ENCODE measurements around the gene UNC45A. TPM values are rescaled to one million over a fixed set of nuclear protein-coding genes. Genes with fewer than 3 reads are reported as not detected.

The UNC45A gene
- polyA plus RNA-seq, 1 donor (not counting 4 experiments of a cell fraction or from before 2014, with no cell fraction given), result 63.1 TPM

DNA sequence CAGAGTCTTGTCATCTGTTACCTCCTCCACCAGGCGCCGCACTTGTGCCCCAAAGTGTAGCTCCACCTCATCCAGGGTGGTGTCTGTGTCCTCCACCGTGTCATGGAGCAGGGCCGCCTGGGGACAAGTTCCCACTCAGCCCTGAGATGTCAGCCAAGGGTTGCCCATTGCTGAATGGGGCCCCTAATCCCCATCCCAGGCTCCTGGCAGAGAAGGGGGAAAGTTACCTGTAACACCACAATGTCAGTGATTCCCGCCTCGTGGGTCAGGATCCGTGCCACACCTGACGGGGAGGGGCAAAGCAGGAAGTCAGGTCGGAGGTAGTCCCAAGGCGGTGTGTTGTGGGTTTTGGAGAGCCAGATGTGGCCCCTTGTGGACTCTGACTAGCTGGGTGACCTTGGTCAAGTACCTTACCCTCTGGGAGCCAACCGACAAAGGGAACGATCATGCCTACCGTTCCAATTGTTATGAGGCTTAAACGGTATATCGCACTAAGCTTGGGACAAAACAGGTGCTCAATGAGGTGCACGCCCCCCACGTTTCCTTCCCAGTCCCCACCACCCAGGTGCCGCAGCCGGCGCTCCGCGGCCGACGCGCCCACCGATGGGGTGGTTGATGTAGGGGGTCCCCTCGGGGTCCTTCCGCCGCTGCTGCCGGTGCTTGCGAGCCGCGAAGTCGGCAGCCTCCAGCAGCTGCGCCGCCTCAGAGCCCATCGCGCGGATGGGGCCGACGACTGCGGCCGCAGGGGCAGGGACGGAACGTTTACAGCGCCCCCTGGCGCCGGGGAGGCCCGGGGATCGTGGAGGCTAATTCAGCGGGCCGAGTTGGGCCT, 3.0 kb upstream of the UNC45A start, which contains the start of gene HDDC3:
TSS of gene HDDC3 (minus strand) at position 722 of the 832 bp plus-strand sequence. CDS start at position 713, 9 bp downstream.
- H3K27ac ChIP-seq (ENCODE audit: control insufficient read depth, insufficient read depth, low read length), result peak within 1 kb of the TSS; percentile 83
- H3K4me1 ChIP-seq (ENCODE audit: control insufficient read depth, extremely low read depth, insufficient read depth, low read length), result peaks cover 39% of the 10 kb centered on the region

DNA sequence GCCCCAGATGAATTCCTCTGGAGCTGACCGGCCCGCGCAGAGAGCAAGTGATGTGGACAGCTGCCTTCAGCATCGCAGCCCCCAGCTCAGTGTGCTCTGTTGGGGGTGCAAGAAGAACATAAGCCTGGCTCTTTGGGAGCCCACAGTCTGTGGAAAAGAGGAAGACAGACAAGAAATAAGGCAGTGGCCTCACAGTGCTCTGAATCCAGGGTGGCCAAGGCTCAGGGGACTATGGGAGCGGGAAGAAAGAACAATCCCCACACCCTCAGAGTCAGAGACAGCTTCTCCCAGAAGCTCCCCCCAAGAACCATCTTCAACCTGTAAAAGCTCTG, 2.5 kb upstream of the UNC45A start:
- H3K27me3 ChIP-seq (ENCODE audit: control insufficient read depth, extremely low read depth, insufficient read depth, low read length), result no peaks in the 10 kb centered on the region
- FAIRE-seq, result no peak

More for the DNA sequence above, 3.0 kb upstream of the UNC45A start, which contains the start of gene HDDC3:
- Histone ChIP-seq H3K36me3 (ENCODE audit: control insufficient read depth in 2 of 2, extremely low read depth in 1 of 2, insufficient read depth in 2 of 2, low read length in 2 of 2) (peaks cover 3 to 5% of the 10 kb centered on the region in 2 experiments), H3K9me3 (ENCODE audit: control insufficient read depth, low read depth, low read length) (no peaks in the 10 kb centered on the region), H2AFZ (ENCODE audit: control insufficient read depth, low read length) (peak within 1 kb of the TSS; percentile 92), H3K9ac (ENCODE audit: control insufficient read depth, extremely low read depth, insufficient read depth, low read length) (peak within 1 kb of the TSS; percentile 76), H3K27me3 (ENCODE audit: control insufficient read depth, extremely low read depth, insufficient read depth, low read length) (no peaks in the 10 kb centered on the region), H4K20me1 (ENCODE audit: control insufficient read depth, extremely low read depth, insufficient read depth, low read length) (no peaks in the 10 kb centered on the region), H3K9me1 (ENCODE audit: control insufficient read depth, extremely low read depth, insufficient read depth, low read length) (no peaks in the 10 kb centered on the region), H3K4me2 (ENCODE audit: control insufficient read depth, extremely low read depth, insufficient read depth, low read depth, low read length) (peak within 1 kb of the TSS; percentile 90), H3K79me2 (ENCODE audit: control insufficient read depth, insufficient read depth, low read length) (peaks cover 17% of the 10 kb centered on the region), H3K4me3 (ENCODE audit: control insufficient read depth in 2 of 3, extremely low read depth in 1 of 3, insufficient read depth in 2 of 3, low read depth in 1 of 3, low read length in 3 of 3) (peak within 1 kb of the TSS; percentile 78 to 91 (median 89))
- no peak for FAIRE-seq
- dilution Hi-C loops (cut with MboI; ENCODE audit: extremely low pct_ligation_motif_present, low sequenced_read_pairs), result no loop called here
- TF ChIP-seq EZH2 (IDR thresholded peaks at IDR 0.05; ENCODE audit: low read length), result no peak
- TF ChIP-seq, protein P1, sequence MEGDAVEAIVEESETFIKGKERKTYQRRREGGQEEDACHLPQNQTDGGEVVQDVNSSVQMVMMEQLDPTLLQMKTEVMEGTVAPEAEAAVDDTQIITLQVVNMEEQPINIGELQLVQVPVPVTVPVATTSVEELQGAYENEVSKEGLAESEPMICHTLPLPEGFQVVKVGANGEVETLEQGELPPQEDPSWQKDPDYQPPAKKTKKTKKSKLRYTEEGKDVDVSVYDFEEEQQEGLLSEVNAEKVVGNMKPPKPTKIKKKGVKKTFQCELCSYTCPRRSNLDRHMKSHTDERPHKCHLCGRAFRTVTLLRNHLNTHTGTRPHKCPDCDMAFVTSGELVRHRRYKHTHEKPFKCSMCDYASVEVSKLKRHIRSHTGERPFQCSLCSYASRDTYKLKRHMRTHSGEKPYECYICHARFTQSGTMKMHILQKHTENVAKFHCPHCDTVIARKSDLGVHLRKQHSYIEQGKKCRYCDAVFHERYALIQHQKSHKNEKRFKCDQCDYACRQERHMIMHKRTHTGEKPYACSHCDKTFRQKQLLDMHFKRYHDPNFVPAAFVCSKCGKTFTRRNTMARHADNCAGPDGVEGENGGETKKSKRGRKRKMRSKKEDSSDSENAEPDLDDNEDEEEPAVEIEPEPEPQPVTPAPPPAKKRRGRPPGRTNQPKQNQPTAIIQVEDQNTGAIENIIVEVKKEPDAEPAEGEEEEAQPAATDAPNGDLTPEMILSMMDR (optimal IDR thresholded peaks at IDR 0.05 in 1 of 3, IDR thresholded peaks at IDR 0.05 in 1 of 3, conservative IDR thresholded peaks at IDR 0.05 in 1 of 3; ENCODE audit: extremely low read depth in 1 of 3, insufficient read depth in 2 of 3, low read length in 3 of 3), result peak; percentile 80 to 97 (median 89)
- DNase-seq (ENCODE audit: low read depth, low spot score), result peak; percentile 72

More for the DNA sequence above, 2.5 kb upstream of the UNC45A start:
- Histone ChIP-seq H3K27ac (ENCODE audit: control insufficient read depth, insufficient read depth, low read length) (no peak overlapping the region), H3K9me1 (ENCODE audit: control insufficient read depth, extremely low read depth, insufficient read depth, low read length) (no peaks in the 10 kb centered on the region), H3K4me1 (ENCODE audit: control insufficient read depth, extremely low read depth, insufficient read depth, low read length) (peaks cover 39% of the 10 kb centered on the region), H2AFZ (ENCODE audit: control insufficient read depth, low read length) (peak overlapping the region; percentile 89), H4K20me1 (ENCODE audit: control insufficient read depth, extremely low read depth, insufficient read depth, low read length) (no peaks in the 10 kb centered on the region), H3K4me3 (ENCODE audit: control insufficient read depth in 2 of 3, extremely low read depth in 1 of 3, insufficient read depth in 2 of 3, low read depth in 1 of 3, low read length in 3 of 3) (peak overlapping the region; percentile 78 to 91 (median 89)), H3K79me2 (ENCODE audit: control insufficient read depth, insufficient read depth, low read length) (peaks cover 18% of the 10 kb centered on the region), H3K9me3 (ENCODE audit: control insufficient read depth, low read depth, low read length) (no peaks in the 10 kb centered on the region), H3K36me3 (ENCODE audit: control insufficient read depth in 2 of 2, extremely low read depth in 1 of 2, insufficient read depth in 2 of 2, low read length in 2 of 2) (peaks cover 3 to 5% of the 10 kb centered on the region in 2 experiments), H3K9ac (ENCODE audit: control insufficient read depth, extremely low read depth, insufficient read depth, low read length) (peak overlapping the region; percentile 76), H3K4me2 (ENCODE audit: control insufficient read depth, extremely low read depth, insufficient read depth, low read depth, low read length) (peak overlapping the region; percentile 27)
- TF ChIP-seq, protein P1 (optimal IDR thresholded peaks at IDR 0.05 in 1 of 3, IDR thresholded peaks at IDR 0.05 in 1 of 3, conservative IDR thresholded peaks at IDR 0.05 in 1 of 3; ENCODE audit: extremely low read depth in 1 of 3, insufficient read depth in 2 of 3, low read length in 3 of 3), result no peak
- TF ChIP-seq EZH2 (IDR thresholded peaks at IDR 0.05; ENCODE audit: low read length), result no peak
- DNase-seq (ENCODE audit: low read depth, low spot score), result no peak
- dilution Hi-C loops (cut with MboI; ENCODE audit: extremely low pct_ligation_motif_present, low sequenced_read_pairs), result no loop called here

Measured in keratinocyte (primary cell).